Panc1 (cell line): ENCODE data around the gene MGAT4A. TPM values are rescaled to one million over a fixed set of nuclear protein-coding genes. Genes with fewer than 3 reads are reported as not detected.

Source experiments
- ATAC-seq: fragments of 200-7000 bp; cut with Tn5 transposase; 2 replicates; pipeline ENCODE4 v1.9.1; 2020; ENCODE audit warnings: mild to moderate bottlenecking, moderate library complexity
- BruUV-seq: library from RNA; stranded (reverse); fragments of 400-500 nt; replicated peaks from 2 replicates; lab custom pipeline; 2021; lab: Mats Ljungman, UMichigan
- CTCF ChIA-PET: fragments of 300-600 bp; sonication (Branson Sonifier 250); formaldehyde crosslinking; loops from one replicate; lab custom pipeline; 2022; ENCODE audit warnings: antibody characterized with exemption; lab: Charles Lee
- POLR2A ChIA-PET: fragments of 300-600 bp; sonication (Branson Sonifier 250); formaldehyde crosslinking; loops from one replicate; lab custom pipeline; 2022; ENCODE audit warnings: antibody characterized with exemption; lab: Charles Lee
- DNase-seq: peaks from one replicate; pipeline ENCODE4 v3.0.0-alpha.2; 2010; ENCODE audit warnings: low read depth, low spot score
- H3K27ac ChIP-seq: 2 replicates; pipeline ENCODE4 v1.5.1; 2011; ENCODE audit warnings: mild to moderate bottlenecking, low read length, inconsistent platforms
- H3K27me3 ChIP-seq: fragments of 200-500 bp; sonication (Bioruptor generic); 2 replicates; pipeline ENCODE4 v1.6.0; 2014; ENCODE audit warnings: low read length, inconsistent platforms; ENCODE audit not compliant: control insufficient read depth, insufficient read depth
- H3K36me3 ChIP-seq: fragments of 200-500 bp; sonication (Bioruptor generic); 2 replicates; pipeline ENCODE4 v1.5.1; 2014; ENCODE audit warnings: inconsistent platforms, mild to moderate bottlenecking, low read length, moderate library complexity; ENCODE audit not compliant: control insufficient read depth, insufficient read depth
- H3K4me1 ChIP-seq: 2 replicates; pipeline ENCODE4 v1.5.1; 2011; ENCODE audit warnings: inconsistent platforms, mild to moderate bottlenecking, low read length, moderate library complexity; ENCODE audit not compliant: control insufficient read depth, insufficient read depth
- H3K4me3 ChIP-seq, 2 experiments: 2 replicates each; pipeline ENCODE4 v1.5.1; 2011 to 2012; ENCODE audit warnings: low read depth in 2 of 2, low read length in 2 of 2, mild to moderate bottlenecking in 2 of 2, inconsistent platforms in 1 of 2, moderate library complexity in 1 of 2
- H3K9me3 ChIP-seq: fragments of 200-500 bp; sonication (Bioruptor generic); 2 replicates; pipeline ENCODE4 v1.5.1; 2014; ENCODE audit warnings: low read depth, mild to moderate bottlenecking, inconsistent platforms, low read length, moderate library complexity; ENCODE audit not compliant: control insufficient read depth, insufficient read depth
- CTCF ChIP-seq: fragments of 450-650 bp; IDR thresholded peaks from 2 replicates; pipeline ENCODE4 v1.5.1; 2017; ENCODE audit warnings: mild to moderate bottlenecking
- POLR2AphosphoS5 ChIP-seq: IDR thresholded peaks from 2 replicates; pipeline ENCODE4 v1.6.1; 2012; ENCODE audit warnings: mild to moderate bottlenecking, low read depth, low read length, moderate library complexity
- REST ChIP-seq, 2 experiments: IDR thresholded peaks; 2 replicates each; pipeline ENCODE4 v1.6.1; 2011 to 2012; ENCODE audit warnings: low read depth in 2 of 2, control low read depth in 1 of 2, low read length in 1 of 2, mild to moderate bottlenecking in 1 of 2, moderate library complexity in 1 of 2; ENCODE audit not compliant: insufficient read depth in 1 of 2
- SIN3A ChIP-seq: IDR thresholded peaks from 2 replicates; pipeline ENCODE4 v1.6.1; 2012; ENCODE audit warnings: low read depth, mild to moderate bottlenecking, low read length, moderate library complexity, borderline replicate concordance; ENCODE audit not compliant: insufficient read depth
- TCF7L2 ChIP-seq: IDR thresholded peaks from 2 replicates; pipeline ENCODE4 v1.6.1; 2011; ENCODE audit warnings: mild to moderate bottlenecking, low read depth, low read length, inconsistent platforms
- in situ Hi-C: cut with HindIII; loops from 2 replicates; pipeline ENCODE4 v1.10.0; 2016; ENCODE audit warnings: low sequenced_read_pairs, low pct_unique_long_range_greater_than_20kb
- intact Hi-C: fragments of 100-400 bp; cut with micrococcal nuclease; formaldehyde crosslinking; loops from one replicate; pipeline ENCODE4 v1.10.0; 2022; ENCODE audit not compliant: unreplicated experiment
- total RNA-seq: library from RNA; stranded (reverse); gene quantifications from one replicate; pipeline ENCODE4 v1.2.1, GENCODE V29; 2021; ENCODE audit not compliant: unreplicated experiment

MGAT4A gene
- total RNA-seq, 1 experiment from 2014 or later, result 4.4 TPM

GRCh38 chr2:98669675-98670074 lies 61.3 kb downstream of the MGAT4A start:
- Histone ChIP-seq H3K36me3 (no peaks in the 10 kb centered on the region), H3K9me3 (no peaks in the 10 kb centered on the region), H3K4me3 (no peak overlapping the region), H3K27ac (no peak overlapping the region), H3K4me1 (no peaks in the 10 kb centered on the region), H3K27me3 (no peaks in the 10 kb centered on the region)
- no peak for TF ChIP-seq REST (IDR thresholded peaks at IDR 0.05; ENCODE audit: insufficient read depth in 1 of 2, low read depth in 2 of 2, low read length in 1 of 2)
- TF ChIP-seq SIN3A, result no peak
- no peak for TF ChIP-seq TCF7L2
- no peak for TF ChIP-seq POLR2AphosphoS5
- no peak for TF ChIP-seq CTCF
- no peak for DNase-seq
- ChIA-PET CTCF (no interaction called here), POLR2A (no interaction called here)
- in situ Hi-C loops (no loop called here), intact Hi-C loops (no loop called here)
- no peak for ATAC-seq
- no TSS peak for BruUV-seq

GRCh38 chr2:98665677-98666076 lies 65.3 kb downstream of the MGAT4A start:
- CTCF ChIA-PET, result no interaction called here
- DNase-seq (no peak), ATAC-seq (no peak)
- H3K27ac ChIP-seq, result no peak overlapping the region
- BruUV-seq, result no TSS peak
- no peaks in the 10 kb centered on the region for H3K4me1 ChIP-seq
- POLR2A ChIA-PET, result no interaction called here
- no peak overlapping the region for H3K4me3 ChIP-seq
- intact Hi-C loops, result no loop called here
- in situ Hi-C loops, result no loop called here
- H3K9me3 ChIP-seq, result no peaks in the 10 kb centered on the region
- H3K36me3 ChIP-seq, result no peaks in the 10 kb centered on the region
- TF ChIP-seq SIN3A (no peak), POLR2AphosphoS5 (no peak), REST (IDR thresholded peaks at IDR 0.05; ENCODE audit: insufficient read depth in 1 of 2, low read depth in 2 of 2, low read length in 1 of 2) (no peak), TCF7L2 (no peak), CTCF (no peak)
- H3K27me3 ChIP-seq, result no peaks in the 10 kb centered on the region
